HG03095 (cell line): ENCODE results near the gene MTIF2.
"Not testable (repeated sequence)": the region's sequence is repeated elsewhere in the genome, so short reads cannot be mapped to it uniquely, and the experiment has no call there.

Source experiments
- ATAC-seq: cut with Tn5 transposase; IDR thresholded peaks from one replicate; pipeline ENCODE4 v1.9.1; 2021; ENCODE audit warnings: moderate library complexity; ENCODE audit not compliant: unreplicated experiment

MTIF2 gene

DNA sequence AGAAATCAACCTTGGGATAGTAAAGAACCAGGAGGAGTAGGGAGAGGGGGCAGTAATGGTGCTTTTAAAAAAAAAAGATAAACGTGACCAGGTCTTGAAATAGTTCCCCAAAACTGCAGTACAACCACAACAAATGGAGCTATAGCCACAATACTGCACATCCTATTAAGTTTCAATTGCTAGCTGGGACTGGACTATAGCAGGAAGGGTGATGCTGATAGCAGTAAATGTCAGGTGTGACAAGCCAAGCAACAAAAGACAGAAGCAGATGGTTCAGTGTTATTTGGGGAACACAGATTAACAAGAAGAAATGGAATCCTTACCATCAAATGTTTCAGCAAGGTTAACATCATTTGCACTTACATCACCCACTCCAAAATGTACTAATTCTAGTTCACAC, 26.4 kb downstream of the MTIF2 start:
- no peak for ATAC-seq

DNA sequence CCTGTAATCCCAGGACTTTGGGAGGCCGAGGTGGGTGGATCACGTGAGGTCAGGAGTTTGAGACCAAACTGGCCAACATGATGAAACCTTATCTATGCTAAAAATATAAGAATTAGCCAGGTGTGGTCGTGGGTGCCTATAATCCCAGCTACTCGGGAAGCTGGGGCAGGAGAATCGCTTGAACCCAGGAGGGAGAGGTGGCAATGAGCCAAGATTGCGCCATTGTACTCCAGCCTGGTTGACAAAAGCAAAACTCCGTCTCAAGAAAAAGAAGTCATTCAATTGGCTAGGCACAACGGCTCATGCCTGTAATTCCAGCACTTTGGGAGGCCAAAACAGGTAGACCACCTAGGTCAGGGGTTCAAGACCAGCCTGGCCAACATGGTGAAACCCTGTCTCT, 27.4 kb downstream of the MTIF2 start:
- not testable (repeated sequence) for ATAC-seq

DNA sequence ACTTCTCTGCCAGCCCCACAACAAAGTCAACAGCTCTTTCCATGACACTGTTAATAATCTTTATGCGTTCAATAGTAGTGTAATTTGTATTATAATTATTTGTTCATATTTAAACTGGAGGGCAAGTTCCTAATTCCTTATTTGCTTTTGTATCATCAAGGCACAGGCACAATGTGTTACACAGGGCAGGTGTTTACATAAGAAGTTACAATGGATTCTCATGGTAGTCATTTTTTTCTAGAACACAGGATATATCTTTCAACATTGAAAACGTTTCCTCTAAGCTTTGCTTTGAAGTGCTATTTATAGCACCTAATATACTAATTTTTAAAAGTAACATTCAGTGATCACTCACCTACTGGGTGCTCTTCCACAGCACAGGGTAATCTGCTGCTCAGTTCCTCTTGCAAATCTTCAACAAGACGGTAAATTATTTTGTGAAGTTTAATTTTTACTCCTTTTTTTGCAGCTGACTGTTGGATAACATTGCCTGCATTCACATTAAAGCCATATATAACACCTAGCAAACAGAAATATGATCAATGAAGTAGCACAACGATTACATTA, 29.3 kb downstream of the MTIF2 start:
- ATAC-seq: no peak

GRCh38 chr2:55236992-55237543, 32.0 kb downstream of the MTIF2 start:
- ATAC-seq: no peak

DNA sequence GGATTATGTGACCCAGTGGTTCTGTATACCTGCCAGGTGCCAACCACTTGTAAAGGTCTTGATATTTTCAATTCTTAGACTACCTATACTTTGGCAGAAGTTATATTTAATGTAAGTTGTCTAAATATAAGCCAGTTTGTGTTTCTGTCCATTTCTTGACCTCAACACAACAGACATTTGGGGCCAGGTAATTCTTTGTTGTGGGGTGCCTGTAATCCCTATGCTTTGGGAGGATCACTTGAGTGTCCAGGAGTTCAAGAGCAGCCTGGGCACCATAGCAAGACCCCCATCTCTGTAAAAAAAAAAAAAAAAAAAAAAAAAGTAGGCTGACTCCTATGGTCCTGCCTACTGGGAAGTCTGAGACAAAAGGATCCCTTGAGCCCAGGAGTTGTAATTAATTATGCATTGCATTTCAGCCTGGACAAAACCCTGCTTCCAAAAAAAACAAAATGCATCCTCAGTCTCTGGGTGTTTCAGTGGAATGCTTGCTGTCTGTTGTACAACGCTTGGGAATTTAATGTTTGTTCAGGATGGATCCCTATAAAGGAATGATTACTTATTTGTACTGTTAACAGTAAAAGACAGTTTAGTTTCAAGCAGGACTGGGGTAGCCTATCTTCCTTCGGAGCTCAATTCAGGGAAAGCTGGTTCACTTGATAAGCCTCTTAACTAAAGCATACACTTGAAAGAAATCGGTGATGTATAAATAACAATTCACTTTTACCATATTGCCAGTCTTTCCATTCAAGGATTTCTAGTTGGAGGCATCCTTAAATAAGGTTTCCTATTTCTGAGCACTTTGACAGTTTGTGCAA, 33.1 kb downstream of the MTIF2 start:
- ATAC-seq: no peak

GRCh38 chr2:55233658-55233940, 35.4 kb downstream of the MTIF2 start:
- no peak for ATAC-seq

GRCh38 chr2:55232863-55233657, 36.0 kb downstream of the MTIF2 start:
- peak; percentile 15 for ATAC-seq

GRCh38 chr2:55232084-55232862, 36.8 kb downstream of the MTIF2 start, which contains the start of the genes CLHC1 and RPS27A:
TSS of gene CLHC1 (minus strand) at chr2:55232293. CDS start at chr2:55222411, 9,882 bp downstream.
TSS of gene RPS27A (plus strand) at chr2:55232688. CDS start at chr2:55232825, 137 bp downstream.
- ATAC-seq: peak; percentile 92

DNA sequence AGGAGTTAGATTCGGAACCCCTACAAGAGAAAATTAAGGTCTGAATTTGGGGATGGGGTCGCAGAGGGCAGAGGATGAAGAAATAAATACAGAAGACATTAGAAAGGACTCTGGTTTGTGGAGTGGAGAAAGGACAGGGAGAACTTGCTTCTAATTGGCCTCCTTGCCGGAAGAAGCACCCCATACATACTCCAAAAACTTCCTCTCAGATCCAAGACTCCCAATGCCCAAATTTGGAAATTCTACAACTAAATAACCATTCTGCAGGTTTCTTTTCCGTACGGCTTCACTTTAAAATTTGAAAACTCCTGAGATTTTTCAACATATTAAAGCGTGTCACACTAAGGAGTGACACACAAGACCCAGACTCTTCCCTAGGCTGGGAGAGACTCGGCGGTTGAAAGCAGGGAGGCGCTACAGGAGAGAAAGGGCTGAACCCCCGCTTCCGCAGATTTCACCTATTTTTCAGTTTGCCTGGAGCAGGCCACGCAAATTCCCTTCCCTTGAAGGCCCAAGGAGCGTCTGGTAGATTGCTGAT, 37.4 kb downstream of the MTIF2 start:
- ATAC-seq: no peak

GRCh38 chr2:55230551-55230950, 38.5 kb downstream of the MTIF2 start:
- no peak for ATAC-seq

DNA sequence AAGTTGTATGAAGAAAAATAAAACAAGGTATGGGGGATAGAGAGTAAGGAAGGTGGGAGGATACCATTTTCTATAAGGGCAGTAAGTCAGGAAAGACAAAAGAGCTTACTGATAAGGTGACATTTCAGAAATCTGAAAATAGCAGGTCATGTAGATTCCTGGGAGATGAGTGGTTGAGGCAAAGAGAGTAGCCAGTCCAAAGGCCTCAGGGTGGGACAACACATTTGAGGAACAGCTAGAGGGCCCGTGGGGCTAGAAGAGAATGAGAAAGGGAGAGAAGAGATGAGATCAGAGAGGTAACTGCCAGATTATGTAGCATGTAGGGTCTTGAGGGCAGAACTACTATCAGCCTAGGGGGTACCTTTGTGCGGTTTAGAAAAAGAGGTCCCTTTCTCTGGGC, 39.8 kb downstream of the MTIF2 start:
- ATAC-seq: no peak

DNA sequence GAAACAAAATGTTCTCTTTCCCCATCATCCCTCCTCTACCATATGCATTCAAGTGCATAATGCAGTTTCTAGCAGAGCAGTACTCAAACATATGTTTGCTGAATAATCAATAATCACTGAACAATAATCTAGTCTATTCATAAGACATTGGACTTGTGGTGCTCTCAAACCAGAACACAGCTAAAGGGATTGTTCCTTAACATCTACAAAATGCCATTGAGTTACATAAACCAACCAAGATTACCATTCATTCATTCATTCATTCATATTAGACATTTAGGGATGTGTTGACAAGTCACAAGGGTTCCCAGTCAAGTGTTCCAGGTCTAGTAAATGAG, 40.8 kb downstream of the MTIF2 start:
- no peak for ATAC-seq

GRCh38 chr2:55227437-55228225, 41.4 kb downstream of the MTIF2 start:
- ATAC-seq: not testable (repeated sequence)

DNA sequence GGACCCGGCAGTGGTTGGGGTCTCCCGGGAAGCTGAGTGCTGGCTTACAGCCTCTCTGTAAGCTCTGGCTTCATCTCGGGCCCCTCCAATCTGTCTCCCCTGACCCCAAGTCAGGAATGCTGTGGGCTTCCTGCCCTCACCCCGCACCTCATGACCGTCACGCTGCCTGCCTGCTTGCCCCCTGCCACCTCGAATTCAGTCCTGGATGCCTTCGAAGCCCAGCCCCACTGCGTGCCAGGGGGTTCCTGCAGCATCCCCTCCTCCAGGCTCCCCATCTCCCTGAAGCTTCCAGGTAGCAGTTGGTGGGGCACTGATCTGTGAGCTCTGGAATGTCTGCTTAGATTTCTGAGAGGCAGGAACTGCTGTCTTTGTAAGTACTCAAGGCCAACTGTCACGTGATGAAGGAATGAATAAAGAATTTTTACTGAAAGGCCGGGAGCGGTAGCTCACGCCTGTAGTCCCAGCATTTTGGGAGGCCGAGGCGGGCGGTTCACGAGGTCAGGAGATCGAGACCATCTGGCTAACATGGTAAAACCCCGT, 43.5 kb downstream of the MTIF2 start:
- ATAC-seq: no peak

DNA sequence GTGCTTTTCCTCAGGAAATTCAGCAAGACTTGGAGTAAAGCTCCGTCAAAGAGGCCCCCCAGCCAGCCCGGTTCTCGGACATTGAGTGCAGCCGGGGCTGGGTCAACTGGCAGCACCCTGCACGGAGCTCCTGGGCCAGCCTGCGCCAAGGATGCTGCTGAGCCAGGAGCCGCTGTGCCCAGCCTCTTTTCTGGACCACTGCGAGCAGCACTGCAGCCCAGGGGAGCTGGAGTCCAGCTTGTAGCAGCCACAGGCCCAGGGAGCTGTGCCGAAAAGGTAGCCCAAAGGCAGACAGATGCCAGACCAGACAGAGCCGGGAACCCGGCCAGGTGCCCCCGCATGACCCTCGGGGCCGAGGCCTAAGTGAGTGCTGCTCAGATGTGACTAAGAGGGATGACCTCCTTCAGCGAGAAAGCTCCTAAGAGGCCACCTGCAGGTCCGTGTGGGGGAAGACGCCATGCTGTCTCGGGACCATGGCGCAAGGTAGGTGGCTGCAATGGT, 44.2 kb downstream of the MTIF2 start:
- no peak for ATAC-seq

DNA sequence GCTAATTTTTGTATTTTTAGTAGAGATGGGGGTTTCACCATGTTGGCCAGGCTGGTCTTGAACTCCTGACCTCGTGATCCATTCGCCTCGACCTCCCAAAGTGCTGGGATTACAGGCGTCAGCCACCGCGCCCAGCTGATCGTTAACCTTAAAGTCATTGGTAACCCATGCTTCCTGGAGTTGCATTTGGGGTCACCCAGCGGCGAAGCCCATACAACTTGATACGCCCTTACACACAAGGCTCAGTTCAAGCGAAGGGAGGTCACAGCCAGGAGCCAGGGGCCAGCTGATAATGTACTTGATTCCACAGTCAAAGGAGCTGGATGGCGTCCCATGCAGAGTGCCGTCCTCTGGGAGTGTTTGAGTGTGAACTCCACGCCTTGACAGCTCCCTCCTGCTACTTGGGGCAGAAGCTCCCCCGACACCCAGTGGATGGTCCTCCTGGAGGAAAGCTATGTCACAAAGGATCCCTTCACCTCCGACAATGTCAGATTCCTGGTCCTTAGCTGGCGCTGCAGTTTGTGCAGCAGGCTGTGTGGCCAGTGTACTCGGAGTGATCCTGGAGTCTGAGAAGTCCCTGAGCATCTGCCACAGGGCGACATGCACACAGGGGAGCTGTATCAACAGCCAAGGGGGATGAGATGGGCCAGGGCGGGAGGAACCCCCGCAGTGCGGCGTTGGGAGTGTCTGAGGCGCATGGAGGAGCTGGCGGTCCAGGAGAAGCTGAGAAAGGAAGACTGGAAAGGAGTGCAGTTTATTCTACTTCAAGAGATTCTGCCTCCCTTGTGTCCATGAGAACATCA, 44.9 kb downstream of the MTIF2 start:
- no peak for ATAC-seq

DNA sequence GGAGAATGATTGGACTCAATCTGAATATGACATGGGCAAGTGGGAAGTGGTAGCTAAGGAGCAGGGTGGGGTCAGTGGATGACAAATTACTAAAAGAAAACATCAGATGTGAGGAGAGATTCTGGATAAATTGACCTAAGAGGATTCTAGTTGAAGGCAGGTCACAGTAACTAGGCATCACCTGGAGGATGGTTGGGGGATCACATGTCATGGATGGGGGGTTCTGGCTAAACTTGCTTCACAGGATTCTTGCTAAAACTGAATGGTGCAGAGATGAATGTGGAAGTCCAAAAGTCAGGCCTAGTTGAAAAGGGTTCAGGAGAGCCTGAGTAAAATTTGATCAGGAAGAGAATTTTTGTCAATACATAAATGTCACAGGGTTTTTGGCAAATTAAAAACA, 55.2 kb downstream of the MTIF2 start:
- no peak for ATAC-seq

DNA sequence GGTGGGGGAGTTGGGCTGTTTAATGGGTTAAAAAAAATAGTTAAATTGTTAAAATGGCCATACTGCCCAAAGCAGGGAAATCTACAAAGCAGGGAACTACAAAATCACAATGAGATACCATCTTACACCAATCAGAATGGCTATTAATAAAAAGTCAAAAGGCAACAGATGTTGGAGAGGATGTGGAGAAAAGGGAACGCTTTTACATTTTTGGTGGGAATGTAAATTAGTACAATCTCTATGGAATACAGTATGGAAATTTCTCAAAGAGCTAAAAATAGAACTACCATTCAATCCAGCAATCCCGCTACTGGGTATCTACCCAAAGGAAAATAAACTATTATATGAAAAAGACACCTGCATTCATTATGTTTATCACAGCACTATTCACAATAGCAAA, 64.1 kb downstream of the MTIF2 start:
- ATAC-seq: no peak

DNA sequence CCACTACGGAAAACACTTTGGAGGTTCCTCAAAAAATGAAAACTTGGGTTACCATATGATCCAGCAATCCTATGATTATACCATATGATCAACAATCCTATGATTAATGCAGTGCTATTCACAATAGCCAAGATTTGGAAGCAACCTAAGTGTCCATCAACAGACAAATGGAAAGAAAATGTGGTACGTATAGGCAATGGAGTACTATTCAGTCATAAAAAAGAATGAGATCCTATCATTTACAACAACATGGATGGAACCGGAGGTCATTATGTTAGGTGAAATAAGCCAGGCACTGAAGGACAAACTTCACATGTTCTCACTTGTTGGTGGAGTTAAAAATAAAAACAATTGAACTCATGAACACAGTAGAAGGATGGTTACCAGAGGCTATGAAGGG, 64.5 kb downstream of the MTIF2 start:
- no peak for ATAC-seq
